NCI-H2227 treated with DMSO at 0.1 percent for 48 hours (cell line): ENCODE results near the gene ZNF644.
"Not testable (repeated sequence)": the region's sequence is repeated elsewhere in the genome, so short reads cannot be mapped to it uniquely, and the experiment has no call there.

Experiments
- DNase-seq: peaks from one replicate; lab custom pipeline; 2025; lab: John Stamatoyannopoulos, UW

ZNF644 gene

GRCh38 chr1:90925928-90926869, 95.6 kb downstream of the ZNF644 start:
- no peak for DNase-seq

- DNase-seq: peak; percentile 21
Observed at GRCh38 chr1:90924982-90925381, 96.9 kb downstream of the ZNF644 start.

GRCh38 chr1:90922996-90923395, 98.8 kb downstream of the ZNF644 start:
- DNase-seq: no peak

GRCh38 chr1:90922202-90922601, 99.6 kb downstream of the ZNF644 start:
- no peak for DNase-seq

- no peak for DNase-seq
Observed at GRCh38 chr1:90919900-90920299, 101.9 kb downstream of the ZNF644 start.

- no peak for DNase-seq
Observed at GRCh38 chr1:90919190-90919719, 102.6 kb downstream of the ZNF644 start.

- no peak for DNase-seq
Observed at GRCh38 chr1:90911353-90911752, 110.5 kb downstream of the ZNF644 start.

GRCh38 chr1:90902672-90903071, 119.2 kb downstream of the ZNF644 start:
- no peak for DNase-seq

GRCh38 chr1:90899263-90899662, 122.6 kb downstream of the ZNF644 start:
- DNase-seq: no peak

GRCh38 chr1:90893679-90894078, 128.2 kb downstream of the ZNF644 start:
- not testable (repeated sequence) for DNase-seq

- not testable (repeated sequence) for DNase-seq
Observed at GRCh38 chr1:90892884-90893283, 129.0 kb downstream of the ZNF644 start.

GRCh38 chr1:90892196-90892595, 129.6 kb downstream of the ZNF644 start:
- DNase-seq: not testable (repeated sequence)

- DNase-seq: not testable (repeated sequence)
Observed at GRCh38 chr1:90891756-90892155, 130.1 kb downstream of the ZNF644 start.

- no peak for DNase-seq
Observed at GRCh38 chr1:90882221-90882620, 139.6 kb downstream of the ZNF644 start.

GRCh38 chr1:90881034-90881433, 140.8 kb downstream of the ZNF644 start:
- DNase-seq: no peak

GRCh38 chr1:90879281-90879680, 142.6 kb downstream of the ZNF644 start:
- DNase-seq: no peak

GRCh38 chr1:90876101-90876500, 145.7 kb downstream of the ZNF644 start:
- DNase-seq: no peak
